Epithelial cell of esophagus (primary cell): ENCODE data around the gene PRKAG1.
A peak's percentile ranks its signal among the peaks of the same experiment; 100 is the strongest.

Source experiments
- DNase-seq: peaks from one replicate; pipeline ENCODE4 v3.0.0; 2010; ENCODE audit warnings: low read depth
- H3K4me3 ChIP-seq: 2 replicates; pipeline ENCODE4 v1.5.1; 2011; ENCODE audit warnings: mild to moderate bottlenecking, low read length, control low read depth
- CTCF ChIP-seq: IDR thresholded peaks from 2 replicates; pipeline ENCODE4 v1.5.1; 2011; ENCODE audit warnings: low read depth, mild to moderate bottlenecking, low read length, control low read depth, inconsistent platforms; ENCODE audit not compliant: insufficient read depth; ENCODE audit errors: missing control alignments

The PRKAG1 gene

GRCh38 chr12:48961801-48962200 lies 56.8 kb downstream of the PRKAG1 start:
- DNase-seq: no peak
- no peak for TF ChIP-seq CTCF
- no peak overlapping the region for H3K4me3 ChIP-seq

- H3K4me3 ChIP-seq: no peak overlapping the region
- no peak for TF ChIP-seq CTCF
- no peak for DNase-seq
Observed at GRCh38 chr12:48961331-48961730, 57.2 kb downstream of the PRKAG1 start.

- DNase-seq: no peak
- no peak overlapping the region for H3K4me3 ChIP-seq
- TF ChIP-seq CTCF: no peak
Observed at GRCh38 chr12:48960834-48961233, 57.7 kb downstream of the PRKAG1 start.

GRCh38 chr12:48958049-48958388 lies 60.6 kb downstream of the PRKAG1 start:
- no peak for TF ChIP-seq CTCF
- peak overlapping the region; percentile 93 for H3K4me3 ChIP-seq
- DNase-seq: no peak

GRCh38 chr12:48957141-48958048 lies 61.2 kb downstream of the PRKAG1 start, which contains the start of gene ARF3:
Gene ARF3, minus strand, starts transcription at chr12:48957487. Its CDS starts 16,392 bp downstream, at chr12:48941095.
- no peak for TF ChIP-seq CTCF
- H3K4me3 ChIP-seq: peak within 1 kb of the TSS; percentile 93

GRCh38 chr12:48956279-48957140 lies 62.1 kb downstream of the PRKAG1 start:
- DNase-seq: peak; percentile 98
- H3K4me3 ChIP-seq: peak overlapping the region; percentile 93
- TF ChIP-seq CTCF: no peak

More at GRCh38 chr12:48957141-48958048, 61.2 kb downstream of the PRKAG1 start, which contains the start of gene ARF3:
- DNase-seq: peak; percentile 94
